Stimulated activated naive B cell treated with anti-CD40 and anti-IgM and Interleukin-4, amounts not matched to agents 10 μg/mL and 1 μg/mL and 100 μg/mL, for 72 hours (primary cell): ENCODE measurements around the gene PREX1.

Experiments
- ATAC-seq, 2 donors: fragments of 150-1000 bp; cut with Tn5 transposase; replicated peaks; 2 replicates each; pipeline ENCODE4 v1.10.0; 2021; ENCODE audit warnings: moderate library complexity in 1 of 2
- DNase-seq: peaks from one replicate; pipeline ENCODE4 v3.0.0; 2021
- H3K27ac Mint-ChIP-seq: one replicate; pipeline ENCODE4 v1.8.0; 2022; ENCODE audit warnings: mild to moderate bottlenecking, mixed read lengths
- H3K27me3 Mint-ChIP-seq, 2 donors: one replicate each; pipeline ENCODE4 v1.8.0; 2022; ENCODE audit warnings: mixed read lengths in 2 of 2
- H3K36me3 Mint-ChIP-seq, 2 donors: one replicate each; pipeline ENCODE4 v1.8.0; 2022; ENCODE audit warnings: mixed read lengths in 2 of 2, mild to moderate bottlenecking in 1 of 2
- H3K4me1 Mint-ChIP-seq, 2 donors: one replicate each; pipeline ENCODE4 v1.8.0; 2022; ENCODE audit warnings: mixed read lengths in 2 of 2, mild to moderate bottlenecking in 1 of 2
- H3K4me3 Mint-ChIP-seq, 2 donors: one replicate each; pipeline ENCODE4 v1.8.0; 2022; ENCODE audit warnings: mild to moderate bottlenecking in 2 of 2, mixed read lengths in 2 of 2, moderate library complexity in 1 of 2
- H3K9me3 Mint-ChIP-seq, 2 donors: one replicate each; pipeline ENCODE4 v1.8.0; 2022; ENCODE audit warnings: mixed read lengths in 2 of 2, mild to moderate bottlenecking in 1 of 2

PREX1 gene

GRCh38 chr20:48706710-48707365 lies 121.0 kb downstream of the PREX1 start:
- ATAC-seq (no peak), DNase-seq (no peak)
- Mint-ChIP-seq H3K27me3 (no peaks in the 10 kb centered on the region), H3K4me3 (no peak overlapping the region), H3K27ac (peak overlapping the region; percentile 51), H3K9me3 (no peaks in the 10 kb centered on the region), H3K36me3 (peaks cover 23 to 47% of the 10 kb centered on the region in 2 donors), H3K4me1 (peaks cover 21 to 36% of the 10 kb centered on the region in 2 donors)

- no peaks in the 10 kb centered on the region for H3K27me3 Mint-ChIP-seq
- no peak for DNase-seq
- no peak overlapping the region for H3K27ac Mint-ChIP-seq
- peaks cover 23 to 53% of the 10 kb centered on the region in 2 donors for H3K36me3 Mint-ChIP-seq
- no peak overlapping the region for H3K4me3 Mint-ChIP-seq
- ATAC-seq, result no peak
- H3K9me3 Mint-ChIP-seq, result no peaks in the 10 kb centered on the region
- H3K4me1 Mint-ChIP-seq, result peaks cover 21 to 29% of the 10 kb centered on the region in 2 donors
Measured at GRCh38 chr20:48706116-48706656, 121.6 kb downstream of the PREX1 start.

- Mint-ChIP-seq H3K27me3 (no peaks in the 10 kb centered on the region), H3K4me3 (no peak overlapping the region), H3K4me1 (peaks cover 18 to 28% of the 10 kb centered on the region in 2 donors), H3K36me3 (peaks cover 22 to 55% of the 10 kb centered on the region in 2 donors), H3K27ac (peak overlapping the region; percentile 2), H3K9me3 (no peaks in the 10 kb centered on the region)
- DNase-seq (no peak), ATAC-seq (no peak)
Measured at GRCh38 chr20:48705240-48706115, 122.3 kb downstream of the PREX1 start.

- H3K9me3 Mint-ChIP-seq, result no peaks in the 10 kb centered on the region
- DNase-seq (no peak), ATAC-seq (no peak)
- H3K4me1 Mint-ChIP-seq, result peaks cover 19 to 25% of the 10 kb centered on the region in 2 donors
- H3K27me3 Mint-ChIP-seq, result no peaks in the 10 kb centered on the region
- no peak overlapping the region for H3K4me3 Mint-ChIP-seq
- peaks cover 26 to 57% of the 10 kb centered on the region in 2 donors for H3K36me3 Mint-ChIP-seq
- no peak overlapping the region for H3K27ac Mint-ChIP-seq
Measured at GRCh38 chr20:48704761-48705160, 123.0 kb downstream of the PREX1 start.

GRCh38 chr20:48703511-48704219 lies 124.1 kb downstream of the PREX1 start:
- H3K27me3 Mint-ChIP-seq, result no peaks in the 10 kb centered on the region
- H3K9me3 Mint-ChIP-seq, result no peaks in the 10 kb centered on the region
- DNase-seq (no peak), ATAC-seq (no peak)
- H3K27ac Mint-ChIP-seq, result no peak overlapping the region
- no peak overlapping the region for H3K4me3 Mint-ChIP-seq
- H3K36me3 Mint-ChIP-seq, result peaks cover 31 to 65% of the 10 kb centered on the region in 2 donors
- peaks cover 20 to 21% of the 10 kb centered on the region in 2 donors for H3K4me1 Mint-ChIP-seq

- Mint-ChIP-seq H3K9me3 (no peaks in the 10 kb centered on the region), H3K27ac (no peak overlapping the region), H3K27me3 (no peaks in the 10 kb centered on the region), H3K4me1 (peaks cover 15 to 21% of the 10 kb centered on the region in 2 donors), H3K4me3 (no peak overlapping the region), H3K36me3 (peaks cover 35 to 68% of the 10 kb centered on the region in 2 donors)
- DNase-seq, result no peak
- no peak for ATAC-seq
Measured at GRCh38 chr20:48703107-48703506, 124.7 kb downstream of the PREX1 start.

- Mint-ChIP-seq H3K27me3 (no peaks in the 10 kb centered on the region), H3K4me1 (peaks cover 15 to 21% of the 10 kb centered on the region in 2 donors), H3K36me3 (peaks cover 37 to 69% of the 10 kb centered on the region in 2 donors), H3K9me3 (no peaks in the 10 kb centered on the region), H3K4me3 (no peak overlapping the region), H3K27ac (no peak overlapping the region)
- ATAC-seq (no peak), DNase-seq (no peak)
Measured at GRCh38 chr20:48702455-48702913, 125.3 kb downstream of the PREX1 start.

- Mint-ChIP-seq H3K27me3 (no peaks in the 10 kb centered on the region), H3K4me1 (peaks cover 11 to 21% of the 10 kb centered on the region in 2 donors), H3K27ac (no peak overlapping the region), H3K36me3 (peaks cover 32 to 65% of the 10 kb centered on the region in 2 donors), H3K4me3 (no peak overlapping the region), H3K9me3 (no peaks in the 10 kb centered on the region)
- ATAC-seq (no peak), DNase-seq (no peak)
Measured at GRCh38 chr20:48701702-48702101, 126.1 kb downstream of the PREX1 start.

GRCh38 chr20:48698507-48699267 lies 129.1 kb downstream of the PREX1 start:
- no peaks in the 10 kb centered on the region for H3K9me3 Mint-ChIP-seq
- peaks cover 26 to 59% of the 10 kb centered on the region in 2 donors for H3K36me3 Mint-ChIP-seq
- peak overlapping the region; percentile 63 for H3K27ac Mint-ChIP-seq
- H3K4me3 Mint-ChIP-seq, result no peak overlapping the region
- DNase-seq (no peak), ATAC-seq (no peak)
- peaks cover 6 to 7% of the 10 kb centered on the region in 2 donors for H3K4me1 Mint-ChIP-seq
- H3K27me3 Mint-ChIP-seq, result no peaks in the 10 kb centered on the region

- H3K27ac Mint-ChIP-seq, result peak overlapping the region; percentile 63
Measured at GRCh38 chr20:48697845-48698491, 129.8 kb downstream of the PREX1 start.

GRCh38 chr20:48696671-48697070 lies 131.1 kb downstream of the PREX1 start:
- Mint-ChIP-seq H3K27ac (no peak overlapping the region), H3K36me3 (peaks cover 26 to 57% of the 10 kb centered on the region in 2 donors)
- ATAC-seq, result no peak

More at GRCh38 chr20:48697845-48698491, 129.8 kb downstream of the PREX1 start:
- no peaks in the 10 kb centered on the region for H3K27me3 Mint-ChIP-seq
- peaks cover 26 to 57% of the 10 kb centered on the region in 2 donors for H3K36me3 Mint-ChIP-seq
- H3K4me3 Mint-ChIP-seq, result no peak overlapping the region
- H3K9me3 Mint-ChIP-seq, result no peaks in the 10 kb centered on the region
- ATAC-seq (no peak), DNase-seq (no peak)
- peaks cover 0 to 7% of the 10 kb centered on the region in 2 donors for H3K4me1 Mint-ChIP-seq

GRCh38 chr20:48695738-48696137 lies 132.1 kb downstream of the PREX1 start:
- Mint-ChIP-seq H3K36me3 (peaks cover 26 to 59% of the 10 kb centered on the region in 2 donors), H3K4me3 (no peak overlapping the region)

More at GRCh38 chr20:48696671-48697070, 131.1 kb downstream of the PREX1 start:
- Mint-ChIP-seq H3K9me3 (no peaks in the 10 kb centered on the region), H3K4me3 (no peak overlapping the region), H3K4me1 (peaks cover 0 to 6% of the 10 kb centered on the region in 2 donors), H3K27me3 (no peaks in the 10 kb centered on the region)
- DNase-seq, result no peak

GRCh38 chr20:48695255-48695654 lies 132.5 kb downstream of the PREX1 start:
- no peak overlapping the region for H3K27ac Mint-ChIP-seq
- H3K36me3 Mint-ChIP-seq, result peaks cover 23 to 56% of the 10 kb centered on the region in 2 donors
- H3K4me1 Mint-ChIP-seq, result peaks cover 0 to 5% of the 10 kb centered on the region in 2 donors
- ATAC-seq (no peak), DNase-seq (no peak)
- H3K9me3 Mint-ChIP-seq, result no peaks in the 10 kb centered on the region
- H3K27me3 Mint-ChIP-seq, result no peaks in the 10 kb centered on the region
- no peak overlapping the region for H3K4me3 Mint-ChIP-seq

More at GRCh38 chr20:48695738-48696137, 132.1 kb downstream of the PREX1 start:
- no peak for DNase-seq
- Mint-ChIP-seq H3K27ac (no peak overlapping the region), H3K4me1 (peaks cover 0 to 5% of the 10 kb centered on the region in 2 donors), H3K9me3 (no peaks in the 10 kb centered on the region), H3K27me3 (no peaks in the 10 kb centered on the region)
- ATAC-seq, result no peak
